Measurements from ENCODE around the gene NT5C. TPM values are rescaled to one million over a fixed set of nuclear protein-coding genes. Genes with fewer than 3 reads are reported as not detected.

NT5C gene
- total RNA-seq, 1 experiment from 2014 or later: 38.6 TPM

DNA sequence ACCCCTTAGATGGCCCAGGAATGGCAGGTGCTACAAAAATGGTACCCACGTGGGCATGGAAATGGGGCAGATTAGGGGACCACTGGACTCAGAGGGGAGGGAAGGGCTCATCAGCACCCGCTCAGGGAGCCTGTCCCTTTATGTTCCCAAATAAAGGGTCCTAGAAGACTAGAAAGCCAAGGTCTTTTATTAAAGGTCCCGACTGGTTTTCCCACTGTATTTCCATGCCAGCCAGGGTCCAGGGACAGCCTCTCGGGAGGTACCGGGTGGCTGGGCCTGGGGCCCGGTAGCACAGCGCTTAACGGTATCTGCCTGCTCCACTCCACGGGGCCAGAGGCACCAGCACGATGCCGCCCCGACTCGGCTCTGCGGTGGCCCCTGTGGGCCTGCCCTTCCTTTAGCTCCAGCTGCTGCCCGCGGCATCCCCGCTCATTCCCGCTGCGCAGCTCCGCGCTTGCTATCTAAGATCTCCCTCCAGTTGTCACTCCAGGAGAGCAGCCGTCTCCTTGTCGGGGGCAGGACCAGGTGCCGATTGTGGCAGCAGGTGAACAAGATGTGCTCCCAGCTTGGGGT is 1.4 kb downstream of the NT5C start:
- no peak for TF ChIP-seq EZH2 (IDR thresholded peaks at IDR 0.05; ENCODE audit: low read depth)
- TF ChIP-seq CTCF (conservative IDR thresholded peaks at IDR 0.05): no peak
- peak overlapping the region; percentile 95 for H3K4me3 ChIP-seq
- no peaks in the 10 kb centered on the region for H3K9me3 ChIP-seq (ENCODE audit: insufficient read depth, low read depth)
- ChIA-PET CTCF (interaction anchor here (0.6 to 1.5 kb wide), 2 partner anchors 16 to 120 kb away, joined by 8 to 18 read pairs; no protein-coding TSS in a partner anchor), POLR2A (ENCODE audit: unreplicated experiment) (interaction anchor here (0.5 to 0.6 kb wide), 2 partner anchors 25 to 59 kb away, joined by 3 read pairs; no protein-coding TSS in a partner anchor)
- no peaks in the 10 kb centered on the region for H3K36me3 ChIP-seq (ENCODE audit: low read depth)
- H3K27ac ChIP-seq: no peak overlapping the region
- H4K20me1 ChIP-seq (ENCODE audit: insufficient read depth): no peaks in the 10 kb centered on the region; the same call in 1 of the 2 replicates
- no TSS peak for BruUV-seq (replicated peaks)
- H3K4me2 ChIP-seq: peak overlapping the region; percentile 74
- no peak for DNase-seq
- no peaks in the 10 kb centered on the region for H3K9me2 ChIP-seq (ENCODE audit: insufficient read depth)
- peaks cover 38% of the 10 kb centered on the region for H3K79me2 ChIP-seq (ENCODE audit: low read depth)
- no peak overlapping the region for H2AFZ ChIP-seq
- intact Hi-C loops (cut with micrococcal nuclease; ENCODE audit: unreplicated experiment): no loop called here
- H3F3A ChIP-seq (ENCODE audit: insufficient read depth, low read depth): peaks cover 72% of the 10 kb centered on the region
- no peaks in the 10 kb centered on the region for H3K27me3 ChIP-seq (ENCODE audit: insufficient read depth, low read depth)
- peaks cover 33% of the 10 kb centered on the region for H3K4me1 ChIP-seq (replicated peaks; ENCODE audit: insufficient read depth)

GRCh38 chr17:75129576-75129975 is 2.0 kb downstream of the NT5C start:
- no peaks in the 10 kb centered on the region for H3K9me2 ChIP-seq (ENCODE audit: insufficient read depth)
- H3K4me1 ChIP-seq (replicated peaks; ENCODE audit: insufficient read depth): peaks cover 39% of the 10 kb centered on the region

More at GRCh38 chr17:75129576-75129975, 2.0 kb downstream of the NT5C start:
- no peak overlapping the region for H3K4me3 ChIP-seq
- DNase-seq: no peak
- no TSS peak for BruUV-seq (replicated peaks)
- peaks cover 73% of the 10 kb centered on the region for H3F3A ChIP-seq (ENCODE audit: insufficient read depth, low read depth)
- intact Hi-C loops (cut with micrococcal nuclease; ENCODE audit: unreplicated experiment): no loop called here
- H3K79me2 ChIP-seq (ENCODE audit: low read depth): peaks cover 41% of the 10 kb centered on the region
- no peak overlapping the region for H3K27ac ChIP-seq
- no peaks in the 10 kb centered on the region for H3K27me3 ChIP-seq (ENCODE audit: insufficient read depth, low read depth)
- POLR2A ChIA-PET (ENCODE audit: unreplicated experiment): interaction anchor here (0.6 kb wide), 1 partner anchor 59 kb away, joined by 3 read pairs; no protein-coding TSS in a partner anchor
- H2AFZ ChIP-seq: no peak overlapping the region
- H4K20me1 ChIP-seq (ENCODE audit: insufficient read depth): no peaks in the 10 kb centered on the region; the same call in 1 of the 2 replicates
- TF ChIP-seq EZH2 (IDR thresholded peaks at IDR 0.05; ENCODE audit: low read depth) (no peak), CTCF (conservative IDR thresholded peaks at IDR 0.05) (no peak)
- CTCF ChIA-PET: no interaction called here
- H3K9me3 ChIP-seq (ENCODE audit: insufficient read depth, low read depth): no peaks in the 10 kb centered on the region
- H3K36me3 ChIP-seq (ENCODE audit: low read depth): no peaks in the 10 kb centered on the region
- no peak overlapping the region for H3K4me2 ChIP-seq
